Lung microvascular endothelial cell (primary cell): ENCODE data around the gene CCDC85C. TPM values are rescaled to one million over a fixed set of nuclear protein-coding genes. Genes with fewer than 3 reads are reported as not detected.

Source experiments
- DNase-seq, 2 donors: peaks; one replicate each; pipeline versions ENCODE4 v3.0.0 to v3.0.0-alpha.2; 2010; ENCODE audit warnings: low read depth in 2 of 2
- total RNA-seq: library from RNA; depleted of rRNA; stranded (reverse); fragments of >200 nt; gene quantifications from 2 replicates; pipeline ENCODE4 v1.2.1, GENCODE V29; 2014

CCDC85C gene
- total RNA-seq, 1 donor from 2014 or later: 1.6 TPM

DNA sequence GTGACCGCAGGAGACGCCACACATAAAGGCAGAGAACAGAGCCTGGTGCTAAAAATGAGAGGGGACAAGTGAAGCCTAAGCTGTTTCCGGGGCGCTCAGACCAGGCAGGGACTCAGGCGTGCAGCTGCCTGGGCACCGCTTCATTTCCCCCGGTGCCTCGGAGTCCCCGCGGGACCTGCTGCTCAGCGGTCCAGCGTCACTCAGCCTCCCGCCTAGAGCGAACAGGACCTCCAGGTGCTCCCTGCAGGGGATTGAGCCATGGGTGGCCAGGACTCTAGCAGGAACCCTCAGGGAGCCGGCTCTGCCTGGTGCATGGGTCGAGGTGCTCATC lies 31.0 kb downstream of the CCDC85C start:
- DNase-seq: no peak

DNA sequence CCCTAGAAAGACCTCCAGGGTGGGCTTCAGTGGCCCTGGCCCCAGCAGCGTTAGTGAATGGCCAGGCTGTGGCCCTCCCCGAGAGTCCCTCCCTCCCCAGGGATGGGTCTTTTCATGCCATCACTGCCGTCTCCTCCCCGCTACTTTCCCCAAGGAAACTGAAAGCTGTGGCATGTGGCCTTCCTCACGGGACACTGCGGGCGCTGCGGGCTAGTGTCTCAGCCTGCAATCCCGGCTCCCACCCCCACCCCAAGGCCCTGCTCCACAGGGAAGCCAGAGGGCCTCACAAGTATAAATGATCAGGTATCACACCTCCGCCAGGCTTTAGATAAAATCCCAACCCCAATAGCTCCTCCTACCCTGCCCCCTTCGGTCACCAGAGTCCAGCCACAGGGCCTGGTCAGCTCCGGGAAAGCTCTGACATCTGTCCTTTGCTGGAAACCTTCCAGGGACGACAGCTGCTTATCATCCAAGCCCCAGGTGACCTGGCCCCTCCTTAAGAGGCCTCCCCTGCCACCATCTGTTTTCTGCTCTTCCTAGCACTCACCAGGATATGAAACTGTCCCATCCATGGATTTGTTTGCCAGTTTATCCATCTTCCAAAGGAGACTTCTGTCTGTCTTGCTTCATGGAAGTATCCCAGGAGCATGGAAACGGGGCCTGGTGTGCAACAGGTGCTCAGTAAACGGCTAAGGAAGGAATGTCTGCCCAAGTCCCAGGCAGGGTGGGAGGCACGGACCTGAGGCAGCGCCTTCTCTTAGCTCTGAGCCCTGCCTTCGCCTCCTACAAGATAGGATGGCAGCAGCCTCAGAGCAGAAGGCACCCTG lies 31.6 kb downstream of the CCDC85C start:
- no peak for DNase-seq

DNA sequence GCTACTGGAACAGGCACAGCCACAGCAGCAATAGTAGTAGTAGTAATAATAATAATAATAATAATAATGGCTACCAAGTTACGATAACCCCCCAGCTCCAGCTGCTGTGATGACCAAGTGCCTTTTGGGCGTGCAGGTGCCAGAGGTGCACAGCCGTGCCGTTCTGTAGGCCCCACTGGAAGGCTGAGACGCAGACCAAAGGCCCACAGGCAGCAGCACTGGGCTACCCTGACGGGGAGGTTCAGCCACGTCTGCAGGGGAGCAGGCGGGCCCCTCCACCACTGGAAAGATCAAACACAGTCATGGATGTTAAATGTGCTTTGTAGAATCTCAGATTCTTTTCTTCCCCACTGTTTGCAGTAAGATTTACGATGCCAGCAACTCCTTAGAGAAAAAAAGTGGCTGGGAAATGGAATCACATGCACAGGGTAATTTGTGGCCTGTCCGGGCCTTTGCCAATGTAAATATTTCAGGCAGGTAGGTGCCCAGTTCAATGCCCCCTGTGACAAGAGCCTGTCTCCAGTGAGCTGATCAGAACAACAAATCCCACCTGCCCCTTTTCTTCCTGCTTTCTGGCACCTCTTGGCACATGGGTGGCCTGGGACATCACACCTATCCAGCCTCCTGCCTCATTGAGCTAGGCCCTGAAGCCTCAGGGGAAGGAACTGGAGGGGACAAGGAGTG lies 32.6 kb downstream of the CCDC85C start:
- no peak for DNase-seq

DNA sequence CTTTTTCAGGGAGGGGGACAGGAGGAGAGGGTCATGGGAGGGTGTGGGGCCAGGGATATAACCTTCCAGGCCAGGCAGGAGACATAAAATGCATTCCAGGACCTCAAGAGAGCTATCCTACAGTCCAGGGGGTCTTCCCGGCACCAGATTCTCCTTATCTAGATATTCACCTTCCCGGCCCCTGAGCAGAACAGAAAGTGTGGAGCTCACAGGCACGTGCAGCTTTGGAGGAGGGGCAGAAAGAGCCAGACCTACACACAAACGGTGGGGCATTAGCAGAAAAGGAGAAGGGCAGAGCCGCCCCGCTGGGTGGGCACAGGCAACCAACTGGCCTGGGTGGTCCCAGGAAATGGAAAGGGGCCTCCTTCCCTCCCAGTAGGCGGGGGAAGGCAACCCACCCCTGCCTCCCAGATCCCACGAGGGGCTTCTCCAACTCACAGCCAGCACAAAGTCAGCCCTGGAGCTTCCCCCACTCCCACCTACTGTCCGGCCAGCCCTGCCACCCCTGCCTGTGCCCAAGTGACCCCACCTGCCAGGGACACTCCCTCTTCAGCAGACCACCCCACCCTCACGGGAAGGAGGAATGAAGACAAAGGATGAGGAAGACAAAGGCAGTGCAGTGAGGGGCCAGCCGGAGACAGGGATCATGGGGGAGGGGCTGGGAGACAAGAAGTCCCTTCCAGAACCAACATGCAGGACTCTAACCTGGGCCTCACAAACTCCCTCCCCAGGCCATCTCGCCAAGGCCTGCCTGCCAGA lies 33.3 kb downstream of the CCDC85C start:
- no peak for DNase-seq

DNA sequence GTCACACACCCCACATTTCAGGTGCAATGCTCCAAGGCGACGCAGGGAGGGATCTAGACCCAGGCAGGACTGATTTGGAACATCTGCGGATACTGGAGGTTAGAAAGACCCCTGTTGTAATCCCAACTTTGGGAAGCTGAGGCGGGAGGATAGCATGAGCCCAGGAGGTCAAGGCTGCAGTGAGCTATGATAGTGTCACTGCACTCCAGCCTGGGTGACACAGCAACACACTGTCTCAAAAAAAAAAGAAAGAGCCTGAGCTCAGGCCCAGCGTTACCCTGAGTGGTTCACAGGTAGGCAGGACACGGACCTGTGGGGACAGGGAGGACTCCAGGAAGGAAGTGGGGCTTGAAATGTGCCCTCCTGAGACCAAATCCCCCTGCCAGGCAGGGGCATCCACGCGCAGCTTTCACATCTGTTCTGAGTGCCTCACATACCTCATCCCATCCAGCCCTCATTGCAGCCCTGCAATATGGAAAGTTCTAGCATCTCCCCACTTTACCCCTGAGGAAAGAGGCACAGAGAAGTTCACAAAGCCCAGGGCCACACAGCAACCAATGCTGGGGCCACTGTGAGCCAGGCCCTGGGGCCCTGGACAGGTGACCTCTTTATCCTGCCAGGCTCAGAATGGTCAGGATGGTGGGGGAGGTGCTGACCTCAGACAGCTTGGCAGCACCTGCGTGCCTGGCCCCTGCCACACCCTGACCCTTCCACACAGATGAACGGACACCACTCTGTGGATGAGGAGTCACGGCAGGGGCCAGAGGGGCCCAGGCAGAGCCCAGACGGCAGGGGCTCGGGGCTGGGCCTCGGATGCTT lies 34.1 kb downstream of the CCDC85C start:
- no peak for DNase-seq

DNA sequence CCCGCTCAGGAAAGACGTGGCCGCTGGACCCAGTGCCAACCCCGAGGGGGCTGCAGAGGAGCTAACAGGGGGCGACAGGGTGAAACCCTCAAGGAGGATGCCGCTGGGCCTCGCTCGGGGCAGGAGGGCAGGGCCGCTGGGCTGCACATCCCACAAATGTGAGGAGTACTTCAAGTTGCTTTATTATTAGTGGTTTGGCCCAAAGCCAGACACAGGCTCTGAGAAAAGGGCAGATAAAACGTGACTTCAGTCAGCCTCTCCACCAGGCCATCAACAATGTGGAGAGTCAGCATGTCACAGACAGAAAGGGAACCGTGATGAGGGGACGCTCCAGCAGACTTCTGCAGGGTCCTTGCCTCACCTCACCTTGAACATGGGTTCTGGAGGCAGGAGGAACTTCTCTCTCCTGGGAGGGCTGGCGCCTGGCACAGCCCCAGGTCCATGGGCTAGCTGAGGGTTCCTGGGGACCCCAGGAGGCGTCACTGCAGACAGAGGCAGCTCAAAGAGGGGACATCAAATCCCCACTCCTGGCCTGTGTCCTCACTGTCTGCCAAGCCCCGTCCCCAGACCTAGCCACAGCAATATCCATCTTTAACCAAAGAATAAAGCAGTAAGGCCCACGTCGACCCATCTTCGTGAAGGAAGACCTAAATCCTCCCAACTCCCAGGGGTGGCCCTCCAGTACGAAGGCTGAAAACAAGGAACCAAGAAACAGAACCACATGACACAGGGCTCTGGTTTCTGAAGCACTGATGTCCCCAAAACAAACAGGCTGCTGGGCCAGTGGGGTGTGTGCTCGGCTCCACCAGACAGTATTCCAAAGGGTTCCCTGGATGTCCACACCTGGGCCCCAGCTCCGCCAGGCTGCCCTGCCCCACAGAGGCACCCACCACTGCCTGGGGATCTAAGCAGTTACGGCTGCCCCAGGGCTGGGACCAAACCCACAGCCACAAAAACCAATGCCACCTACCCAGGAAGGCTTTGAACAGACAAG lies 35.1 kb downstream of the CCDC85C start:
- peak in 1 of 2 donors; percentile 36 for DNase-seq

DNA sequence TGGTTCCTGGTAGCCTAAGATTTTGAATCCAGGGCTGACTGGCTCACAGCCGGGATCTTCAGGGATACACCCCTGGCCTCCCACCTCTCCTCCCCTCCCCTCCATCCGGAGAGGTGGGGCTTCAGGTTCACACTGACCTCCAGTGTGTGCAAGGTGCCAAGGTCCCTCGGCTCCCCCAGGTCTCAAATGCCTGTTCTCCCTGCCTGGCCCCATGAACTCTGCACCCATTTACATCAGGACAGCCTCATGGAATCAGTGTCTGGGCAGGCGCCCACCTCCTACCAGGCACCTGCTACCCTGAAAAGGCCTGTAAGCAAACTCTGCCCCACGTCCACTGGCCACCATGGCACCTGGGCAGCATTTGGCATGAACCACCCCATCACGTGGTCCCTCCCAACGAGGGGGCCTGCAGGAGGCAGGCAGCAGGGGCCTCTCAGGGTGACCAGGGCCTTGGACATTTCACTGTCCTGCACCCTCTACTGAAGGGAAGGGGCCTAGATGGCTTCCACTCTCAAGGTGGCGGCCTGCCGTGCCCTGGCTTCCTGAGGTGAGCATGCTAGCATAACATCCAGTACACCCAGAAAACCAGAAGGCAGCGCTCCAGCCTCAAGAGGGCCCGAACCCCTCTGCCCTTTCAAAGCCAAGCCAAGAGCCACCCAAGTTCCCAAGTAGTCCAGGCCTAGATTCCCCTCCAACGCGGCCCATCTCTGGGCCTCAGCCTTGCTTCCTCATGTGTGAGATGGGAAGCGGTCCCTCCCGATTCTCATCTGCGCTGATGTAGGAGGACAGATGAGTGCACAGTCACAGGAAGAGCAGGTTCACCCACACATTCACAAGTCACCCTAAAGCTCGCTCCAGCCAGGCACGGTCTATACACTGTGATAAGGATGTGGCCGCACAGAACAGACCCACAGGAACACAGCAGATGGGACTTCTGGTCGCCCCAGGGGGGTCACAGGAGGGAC lies 37.3 kb downstream of the CCDC85C start:
- no peak for DNase-seq

DNA sequence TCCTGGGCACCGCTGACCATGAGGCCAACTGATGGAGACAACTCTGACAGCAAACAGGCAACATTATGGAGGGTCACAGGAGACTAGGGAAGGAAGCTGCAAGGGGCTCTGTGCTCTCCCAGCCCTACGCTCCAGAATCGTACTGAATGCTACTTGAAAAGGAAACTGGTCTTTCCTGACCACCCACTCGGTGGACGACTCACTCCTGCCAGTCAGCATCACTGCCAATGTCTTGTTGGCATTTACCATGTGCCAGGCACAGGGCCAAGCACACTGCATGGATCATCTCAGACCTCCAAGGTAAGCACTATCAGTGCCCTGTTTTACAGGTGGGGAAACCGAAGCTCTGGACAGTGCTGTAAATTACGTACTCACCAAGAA lies 38.0 kb downstream of the CCDC85C start:
- no peak for DNase-seq

DNA sequence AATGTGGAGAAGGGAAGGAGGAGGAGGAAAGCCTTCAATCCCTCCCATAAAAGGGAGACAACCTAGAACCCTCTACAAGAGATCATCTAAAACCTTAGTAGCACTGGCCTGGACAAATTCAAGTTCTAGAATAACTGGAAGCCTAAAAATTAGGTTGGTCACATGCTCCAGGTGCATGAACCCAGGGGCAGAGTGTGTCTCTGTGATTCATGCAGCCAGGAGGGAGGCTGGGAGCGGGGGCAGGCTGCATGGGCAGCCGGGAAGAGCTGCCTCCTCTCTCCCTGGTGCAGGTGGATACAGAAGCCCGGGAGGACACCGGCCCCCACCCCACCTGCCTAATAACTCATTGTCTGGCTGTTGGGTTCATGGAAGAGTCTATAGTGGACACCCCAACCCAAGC lies 38.6 kb downstream of the CCDC85C start:
- no peak for DNase-seq

DNA sequence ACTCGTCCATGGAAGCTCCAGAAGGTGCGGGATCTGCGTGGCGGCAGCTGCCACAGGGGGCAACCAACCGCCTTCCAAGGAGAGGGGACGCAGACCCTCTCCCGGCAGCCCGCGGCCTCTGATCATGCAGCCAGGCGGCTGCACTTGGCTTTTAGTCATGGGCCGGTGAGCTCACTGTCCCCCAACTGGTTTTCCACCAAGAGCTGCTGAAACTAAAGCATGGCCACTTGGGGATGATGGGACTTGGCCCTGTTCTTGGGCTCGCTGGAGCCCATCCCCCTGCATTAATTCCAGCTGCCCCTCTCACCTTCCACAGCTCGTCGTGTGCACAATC lies 39.1 kb downstream of the CCDC85C start:
- DNase-seq: no peak

DNA sequence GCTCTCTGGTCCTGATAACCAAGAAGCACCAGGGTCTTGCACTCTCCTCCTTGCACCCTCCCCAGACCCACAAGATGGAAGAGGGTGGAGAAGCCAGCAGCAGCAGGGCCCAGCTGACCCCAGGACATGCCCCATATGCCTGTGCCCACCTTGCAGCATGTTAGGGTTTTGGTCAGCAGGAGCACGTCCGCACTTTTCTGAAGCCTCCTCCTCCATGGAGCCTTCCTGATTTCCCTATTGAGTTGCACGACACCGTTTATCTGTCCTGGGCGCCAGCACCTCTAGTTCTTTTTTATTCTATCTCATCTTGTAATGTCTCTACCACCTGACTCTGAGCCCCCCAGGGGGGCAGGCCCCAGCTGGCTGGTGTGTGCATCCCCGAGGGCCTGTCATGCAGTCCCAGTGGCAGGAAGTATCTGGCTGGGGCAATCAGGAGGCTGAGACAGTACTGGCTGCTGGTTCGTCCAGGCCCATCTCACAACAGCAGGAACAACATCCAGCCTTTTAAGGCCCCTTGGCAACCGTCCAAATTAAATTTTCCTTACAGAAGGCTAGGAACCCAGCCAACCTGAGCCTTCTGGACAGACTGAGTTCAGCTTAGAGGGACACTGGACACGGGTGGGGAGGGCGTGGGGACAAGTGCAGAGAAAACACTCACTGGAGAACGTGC lies 39.6 kb downstream of the CCDC85C start:
- peak; percentile 75 to 76 for DNase-seq

DNA sequence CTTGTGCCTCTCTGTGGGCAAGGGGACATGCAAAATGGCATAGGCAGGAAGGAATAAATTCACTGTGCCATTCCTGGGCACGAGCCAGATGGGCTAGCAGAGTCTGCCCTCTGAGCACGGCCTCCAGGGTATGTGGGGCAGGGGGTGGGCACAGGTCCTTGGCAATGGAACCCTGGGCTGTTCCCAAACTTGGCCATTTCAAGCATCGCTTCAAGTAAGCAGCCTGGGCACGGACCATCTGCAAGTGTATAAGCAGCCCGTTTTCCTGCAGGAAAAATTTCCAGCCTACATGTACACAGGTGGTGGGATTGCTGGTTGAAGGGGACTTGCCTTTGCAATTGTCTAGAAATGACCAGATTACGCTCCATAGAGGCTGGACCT lies 40.3 kb downstream of the CCDC85C start:
- DNase-seq: no peak

DNA sequence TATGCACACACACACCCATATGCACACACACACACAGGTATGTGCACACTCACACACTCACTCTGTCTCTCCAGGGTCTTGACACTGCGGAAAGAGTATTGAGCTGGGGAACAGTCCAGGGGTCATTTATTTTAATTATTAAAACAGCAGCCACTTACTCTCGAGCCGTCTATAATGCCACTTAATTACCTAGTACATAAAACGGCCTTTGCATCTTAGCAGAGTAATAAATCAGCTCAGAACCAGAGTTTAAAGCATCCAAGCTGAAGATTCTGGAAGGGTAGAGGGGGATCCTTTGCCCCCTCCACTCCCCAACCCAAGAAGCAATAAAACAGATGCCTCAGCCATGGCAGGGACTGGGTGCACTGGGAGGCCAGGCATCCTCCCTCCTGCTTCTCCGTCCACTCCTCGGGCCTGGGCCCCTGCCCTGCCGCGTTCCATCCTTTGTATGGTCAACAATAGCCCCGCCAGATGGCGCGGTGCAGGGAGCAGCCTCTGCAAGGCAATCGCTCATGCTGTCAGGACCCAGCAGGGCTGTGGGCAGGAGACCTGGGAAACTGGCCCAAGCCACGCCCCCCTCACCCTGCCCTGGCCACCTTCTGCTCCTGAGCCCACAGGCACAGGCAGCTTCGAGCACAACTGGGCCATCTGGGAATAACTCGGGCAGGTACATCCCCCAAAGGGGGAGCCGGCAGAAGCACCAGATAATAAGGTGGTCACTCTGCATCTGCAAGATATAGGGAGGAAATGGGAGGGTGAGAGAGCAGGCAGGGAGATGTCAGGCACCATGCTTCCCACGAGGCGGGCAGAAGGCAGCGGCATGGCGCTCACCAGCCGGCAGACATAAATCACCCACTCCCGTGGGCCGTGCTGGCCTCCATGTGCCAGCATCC lies 40.9 kb downstream of the CCDC85C start:
- peak; percentile 67 to 72 for DNase-seq

DNA sequence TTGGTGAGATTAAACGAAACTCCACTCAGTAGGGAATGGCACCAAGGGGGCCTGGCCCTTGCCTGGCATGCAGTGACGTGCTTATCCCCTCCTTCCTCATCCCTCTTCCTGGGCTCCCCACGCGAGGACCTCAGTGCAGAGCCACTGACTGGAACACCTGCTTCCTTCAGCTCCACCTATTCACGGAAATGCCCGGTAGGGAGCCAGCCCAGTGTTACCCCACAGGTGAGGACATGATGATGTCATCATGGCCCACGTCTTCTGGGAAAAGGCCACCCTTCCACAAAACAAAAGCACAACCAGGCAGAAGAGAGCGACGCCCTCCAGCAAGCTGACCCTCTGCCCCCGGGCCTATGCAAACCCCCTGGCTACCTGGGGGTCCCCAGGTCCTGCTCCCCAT lies 42.1 kb downstream of the CCDC85C start:
- DNase-seq: no peak

DNA sequence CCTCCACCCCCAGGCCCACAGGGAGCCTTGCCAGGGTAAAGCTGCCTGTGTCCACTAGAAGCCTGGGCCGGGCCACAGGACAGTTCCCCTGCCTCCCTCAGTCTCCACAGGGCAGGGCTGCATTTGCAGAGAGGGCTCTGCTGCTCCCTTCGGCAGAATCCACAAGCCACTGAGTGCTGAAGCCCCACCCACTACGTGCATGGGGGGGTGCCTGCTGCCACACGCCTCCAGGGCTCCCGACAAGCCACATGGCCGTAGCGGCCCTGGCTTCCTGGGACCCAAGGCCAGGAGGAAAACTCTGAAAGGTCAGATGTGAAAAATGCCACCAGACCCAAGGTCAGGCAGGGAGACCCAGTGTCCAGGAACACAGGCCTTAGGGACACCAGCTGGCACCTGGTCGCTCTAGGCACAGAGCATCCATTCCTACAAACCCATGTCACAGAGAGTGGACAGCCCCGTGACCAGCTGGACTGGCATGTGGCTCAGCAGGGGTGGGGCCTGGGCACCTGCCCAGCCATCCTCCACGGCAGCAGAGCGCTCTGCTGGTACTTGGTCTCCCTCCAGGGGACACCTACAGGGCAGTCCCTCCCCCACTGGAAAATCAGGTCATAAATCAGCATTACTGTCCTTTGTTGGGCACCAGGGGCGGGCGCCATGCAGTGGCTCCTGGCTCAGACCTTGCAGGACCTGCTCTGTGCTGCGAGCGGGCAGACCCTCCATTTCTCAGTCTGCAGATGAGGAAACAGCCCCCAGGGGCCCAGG lies 42.9 kb downstream of the CCDC85C start:
- DNase-seq: no peak

DNA sequence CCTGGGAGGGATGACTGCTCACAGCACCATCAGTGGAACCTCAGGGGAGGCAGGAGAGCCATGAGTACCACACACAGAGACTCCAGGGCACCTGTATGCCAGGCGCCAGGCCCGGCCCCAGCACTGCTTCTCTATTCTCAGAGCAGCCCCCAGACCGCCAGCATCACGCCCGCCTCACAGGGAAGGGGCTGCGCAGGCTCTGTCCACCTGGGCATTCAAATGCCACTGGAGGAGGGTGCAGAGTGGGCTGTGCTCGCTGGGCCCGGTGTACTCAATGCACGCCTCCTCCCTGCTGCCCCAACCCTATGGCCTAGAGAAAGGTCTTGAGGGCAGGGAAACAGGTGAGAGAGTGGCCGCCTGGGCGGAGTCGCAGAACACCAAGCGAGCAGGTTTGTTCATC lies 43.6 kb downstream of the CCDC85C start:
- no peak for DNase-seq
